Measurements from ENCODE around the gene PIK3AP1.

Gene PIK3AP1

GRCh38 chr10:96646751-96647166 is 73.6 kb downstream of the PIK3AP1 start:
- no peak overlapping the region for H3K4me3 ChIP-seq (ENCODE audit: low read depth, low read length)

DNA sequence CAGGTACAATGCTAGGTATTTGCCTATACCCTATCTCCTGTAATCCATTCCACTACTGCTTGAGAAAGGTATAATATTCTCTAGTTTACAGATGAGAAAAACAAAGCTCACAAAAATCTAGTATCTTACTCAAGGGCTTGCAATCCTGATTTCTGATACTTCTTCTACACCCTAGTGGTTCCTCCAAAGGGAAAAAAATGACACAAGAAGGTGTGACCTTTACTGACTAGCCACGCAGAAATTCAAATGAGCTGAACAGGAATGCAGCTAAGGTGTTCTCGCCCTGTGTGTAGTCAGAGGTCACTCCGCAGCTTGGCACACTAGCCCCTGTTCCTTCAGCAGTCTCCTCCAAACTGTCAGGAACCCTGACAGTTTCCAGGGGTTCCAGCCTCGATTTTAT is 74.0 kb downstream of the PIK3AP1 start:
- H3K4me3 ChIP-seq (ENCODE audit: low read depth, low read length): no peak overlapping the region

DNA sequence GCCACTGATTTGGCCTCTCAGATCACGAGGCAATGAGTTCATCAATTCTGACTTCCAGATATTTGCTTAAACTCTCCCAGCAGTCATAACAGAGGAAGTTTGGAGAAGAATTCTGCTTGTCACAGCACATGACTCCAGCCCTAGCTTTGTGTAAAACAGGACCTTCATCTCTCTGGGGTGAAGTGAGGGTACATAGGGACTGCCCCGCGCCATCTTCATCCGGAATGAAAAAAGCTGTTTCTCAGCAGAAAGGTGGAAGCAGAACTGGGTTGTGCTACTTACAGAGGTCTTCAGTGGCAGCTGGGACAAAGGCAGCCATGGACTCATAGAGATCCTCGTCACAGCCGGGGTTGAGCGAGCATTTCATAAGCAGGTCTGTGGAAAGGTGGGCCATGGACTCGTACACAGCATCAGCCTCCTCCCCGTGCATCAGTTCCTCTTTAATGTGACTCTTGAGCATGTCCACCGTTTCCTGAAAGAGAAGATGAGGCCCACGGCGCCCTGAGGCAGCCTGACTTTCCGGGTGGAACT is 75.1 kb downstream of the PIK3AP1 start:
- no peak overlapping the region for H3K4me3 ChIP-seq (ENCODE audit: low read depth, low read length)

- H3K4me3 ChIP-seq (ENCODE audit: low read depth, low read length): no peak overlapping the region
Measured at GRCh38 chr10:96643920-96644319, 76.4 kb downstream of the PIK3AP1 start.

- no peak overlapping the region for H3K4me3 ChIP-seq (ENCODE audit: low read depth, low read length)
Measured at GRCh38 chr10:96642973-96643372, 77.3 kb downstream of the PIK3AP1 start.

DNA sequence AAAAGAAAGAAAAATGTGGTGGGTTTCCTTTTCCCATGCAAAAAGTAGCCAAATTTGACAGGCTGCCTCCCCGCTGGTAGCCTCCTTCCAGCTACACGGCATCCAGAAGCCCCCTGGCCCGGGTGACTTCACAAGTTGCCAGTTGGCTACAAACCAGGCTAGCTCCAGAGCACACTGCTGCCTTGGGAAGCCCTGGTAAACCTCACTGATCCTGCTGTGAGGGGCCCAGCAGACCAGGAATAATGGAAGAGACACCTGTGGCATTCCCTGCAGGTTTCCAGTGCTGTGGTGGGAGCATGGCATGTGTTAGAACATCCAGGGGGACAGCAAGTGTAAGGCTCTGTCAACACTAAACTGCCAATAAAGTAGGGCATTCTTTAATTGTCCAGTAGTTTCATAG is 77.8 kb downstream of the PIK3AP1 start:
- no peak overlapping the region for H3K4me3 ChIP-seq (ENCODE audit: low read depth, low read length)

DNA sequence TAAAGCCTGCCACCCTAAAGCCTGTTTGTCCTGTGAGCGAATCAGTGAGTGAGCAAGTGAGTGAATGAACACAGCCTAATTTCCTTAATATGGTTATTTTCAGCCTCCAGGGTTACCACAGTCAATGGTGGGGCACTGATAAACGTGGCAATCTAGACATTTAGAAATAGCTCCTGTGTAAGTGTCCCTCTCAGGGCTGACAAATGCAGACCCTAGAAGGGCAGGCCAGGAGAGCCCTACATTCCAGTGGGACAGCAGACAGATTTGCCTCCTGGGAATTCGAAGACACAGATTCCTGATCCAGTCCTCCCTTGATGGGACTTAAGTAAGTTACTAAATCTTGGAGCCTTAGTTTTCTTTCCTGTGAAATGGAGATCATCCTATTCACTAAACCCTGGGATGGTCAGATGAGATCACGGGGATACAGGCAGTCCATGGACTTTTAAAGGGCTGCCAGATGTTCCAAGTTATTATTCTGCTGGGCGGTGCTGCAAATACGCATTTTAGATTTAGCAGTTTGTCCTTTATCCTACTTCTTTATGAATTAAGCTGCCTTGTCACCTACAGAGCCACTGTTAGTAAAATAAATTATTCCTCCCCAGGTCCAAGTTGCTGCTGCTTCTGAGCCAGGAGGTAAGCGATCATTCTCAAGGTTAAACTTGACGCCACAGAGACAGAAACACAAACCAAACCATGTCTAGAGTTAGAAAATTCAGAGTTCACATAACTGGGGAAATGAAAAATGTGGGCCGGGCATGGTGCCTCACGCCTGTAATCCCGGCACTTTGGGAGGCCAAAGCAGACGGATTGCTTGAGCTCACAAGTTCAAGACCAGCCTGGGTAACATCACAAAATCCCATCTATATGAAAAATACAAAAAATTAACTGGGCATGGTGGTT is 78.7 kb downstream of the PIK3AP1 start:
- no peak overlapping the region for H3K4me3 ChIP-seq (ENCODE audit: low read depth, low read length)

DNA sequence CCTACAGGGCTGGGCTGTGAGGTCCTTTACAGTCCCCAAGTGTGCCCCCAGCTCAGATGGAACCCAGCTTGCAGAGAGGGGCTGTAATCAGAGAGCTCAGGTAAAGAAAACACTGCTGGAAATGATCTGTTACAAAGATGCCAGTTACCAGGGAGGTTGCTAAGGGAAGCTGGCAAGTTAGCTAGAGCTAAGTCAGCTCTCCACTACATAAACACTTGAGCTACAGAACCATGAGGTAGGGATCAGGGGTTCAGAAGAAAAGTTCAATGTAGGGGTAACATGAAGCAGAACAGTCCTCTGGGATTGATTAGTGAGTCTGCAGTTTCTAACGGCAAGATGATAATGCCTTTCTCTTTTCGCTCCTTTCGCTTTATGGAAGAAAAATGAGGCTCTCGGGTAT is 80.4 kb downstream of the PIK3AP1 start:
- H3K4me3 ChIP-seq (ENCODE audit: low read depth, low read length): no peak overlapping the region

- H3K4me3 ChIP-seq (ENCODE audit: low read depth, low read length): no peak overlapping the region
Measured at GRCh38 chr10:96638696-96639095, 81.6 kb downstream of the PIK3AP1 start.

GRCh38 chr10:96638120-96638519 is 82.2 kb downstream of the PIK3AP1 start:
- no peak overlapping the region for H3K4me3 ChIP-seq (ENCODE audit: low read depth, low read length)

DNA sequence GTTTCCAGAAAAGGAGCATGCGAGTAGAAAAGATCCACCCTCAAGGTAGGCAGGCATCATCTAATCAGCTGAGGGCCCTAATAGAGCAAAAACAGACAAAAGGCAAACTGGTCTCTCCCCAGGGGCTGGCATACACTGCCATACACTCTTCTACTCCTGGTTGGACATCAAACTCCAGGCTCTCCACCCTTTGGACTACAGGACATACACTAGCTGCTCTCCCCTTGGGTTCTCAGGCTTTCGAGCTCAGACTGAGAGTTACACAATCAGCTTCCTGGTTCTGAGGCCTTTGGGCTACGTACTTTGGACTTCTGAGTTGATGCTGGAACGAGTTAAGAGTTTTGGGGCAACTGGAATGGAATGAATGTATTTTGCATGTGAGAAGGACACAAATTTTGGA is 82.6 kb downstream of the PIK3AP1 start:
- no peak overlapping the region for H3K4me3 ChIP-seq (ENCODE audit: low read depth, low read length)

DNA sequence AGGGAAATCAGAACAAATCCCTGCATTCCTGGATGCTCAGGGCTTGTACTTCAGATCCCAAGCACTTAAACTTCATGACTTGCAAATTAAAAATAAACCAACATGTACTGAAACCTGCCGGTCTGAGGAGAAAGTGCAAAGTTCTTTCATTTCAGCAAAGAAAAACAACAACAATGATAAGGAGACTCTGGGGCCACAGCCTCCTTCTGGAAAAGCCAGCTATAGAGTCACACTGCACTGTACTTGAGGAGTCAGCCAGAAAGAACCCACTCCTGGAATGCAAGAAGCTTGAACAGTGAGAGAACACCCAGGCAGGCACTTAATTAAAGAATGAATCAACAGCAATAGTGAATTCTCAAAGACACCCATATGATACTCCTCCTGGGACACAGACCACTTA is 83.8 kb downstream of the PIK3AP1 start:
- H3K4me3 ChIP-seq (ENCODE audit: low read depth, low read length): no peak overlapping the region

DNA sequence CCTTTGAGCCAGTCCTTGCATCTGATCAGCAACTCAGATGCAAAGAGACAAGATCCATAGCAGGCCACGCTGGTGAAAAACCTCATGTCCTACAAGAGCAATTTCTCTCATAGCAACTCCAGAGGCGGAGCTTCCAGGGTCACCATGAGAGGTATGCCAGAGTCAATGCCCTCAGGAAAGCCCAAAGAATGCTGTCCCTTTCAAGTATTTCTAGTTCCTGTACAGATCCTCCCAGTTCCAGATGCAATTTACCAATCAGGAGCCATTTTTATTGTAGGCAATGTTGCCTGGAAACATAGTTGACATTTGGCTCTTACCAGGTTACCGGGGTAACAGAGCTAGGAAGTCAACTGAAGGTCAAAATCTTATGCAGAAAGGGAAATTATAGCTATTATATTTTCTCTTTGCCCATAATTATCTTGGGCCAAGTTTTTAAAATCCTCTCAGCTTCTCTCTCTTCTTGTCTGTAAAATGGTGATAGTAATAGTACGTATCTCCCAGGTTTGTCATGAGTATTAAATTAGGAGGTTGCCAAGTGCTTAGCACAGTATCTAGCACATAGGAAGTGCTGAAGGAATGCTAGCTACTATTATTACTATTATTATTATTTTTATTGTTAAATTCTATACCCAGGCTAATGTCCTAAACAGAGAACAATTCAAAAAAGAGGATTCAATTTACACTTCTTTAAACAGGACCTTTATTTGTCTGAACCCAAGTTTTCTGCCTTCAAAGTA is 87.2 kb downstream of the PIK3AP1 start:
- H3K4me3 ChIP-seq (ENCODE audit: low read depth, low read length): no peak overlapping the region

DNA sequence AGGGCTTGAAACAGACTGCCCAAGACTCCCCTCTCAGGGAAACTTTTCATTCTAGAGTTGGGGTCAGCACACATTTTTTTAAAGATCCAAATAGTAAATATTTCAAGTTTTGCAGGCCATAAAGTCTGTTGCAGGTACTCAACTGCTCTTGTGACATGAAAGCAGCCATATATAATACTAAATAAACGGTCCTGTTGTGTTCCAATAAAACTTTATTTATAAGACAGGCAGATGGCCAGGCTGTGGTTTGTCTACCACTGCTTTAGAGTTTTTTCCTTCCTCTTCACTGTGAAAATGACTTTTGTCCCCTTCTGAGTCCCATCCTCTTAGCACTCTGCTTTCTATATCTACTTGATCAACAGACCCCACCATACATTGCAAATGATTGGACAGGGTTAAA is 93.0 kb downstream of the PIK3AP1 start:
- H3K4me3 ChIP-seq (ENCODE audit: low read depth, low read length): no peak overlapping the region

DNA sequence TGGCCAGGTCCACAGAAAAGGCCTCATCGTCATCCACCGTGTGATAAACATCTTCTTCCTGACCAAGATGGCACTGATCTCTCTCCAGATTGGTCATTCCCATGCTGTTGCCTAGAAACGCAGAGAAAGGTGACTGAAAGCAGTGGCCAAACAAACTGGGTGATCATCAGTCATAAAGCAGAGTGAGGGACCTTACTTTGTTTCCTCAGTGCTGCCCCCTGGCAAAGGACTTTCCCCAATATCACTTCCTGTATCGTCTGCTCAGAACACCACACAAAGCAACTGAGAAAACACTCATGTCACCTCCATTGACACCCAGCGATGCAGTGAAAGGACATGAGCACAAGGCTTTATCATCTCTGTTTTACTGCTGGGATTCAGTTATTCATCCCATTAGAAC is 93.5 kb downstream of the PIK3AP1 start:
- H3K4me3 ChIP-seq (ENCODE audit: low read depth, low read length): no peak overlapping the region

DNA sequence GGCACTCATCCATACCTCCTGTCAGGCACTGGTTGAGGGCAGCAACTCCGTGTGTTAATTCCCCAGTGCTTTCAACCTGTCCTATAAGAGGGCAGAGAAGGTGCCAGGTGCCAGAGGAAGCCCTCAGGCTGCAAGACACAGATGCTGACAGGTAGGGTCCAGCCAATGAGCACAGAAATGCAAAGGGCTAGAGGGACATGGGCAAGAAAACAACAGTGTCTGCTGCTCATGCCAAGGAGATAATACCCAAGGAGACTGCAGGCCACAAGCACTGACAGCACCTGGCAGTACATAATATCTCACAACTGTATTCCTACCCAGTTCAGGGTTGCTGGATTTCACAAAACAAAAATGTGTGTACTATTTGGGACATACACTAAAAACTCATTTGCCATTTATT is 95.1 kb downstream of the PIK3AP1 start:
- no peak overlapping the region for H3K4me3 ChIP-seq (ENCODE audit: low read depth, low read length)

DNA sequence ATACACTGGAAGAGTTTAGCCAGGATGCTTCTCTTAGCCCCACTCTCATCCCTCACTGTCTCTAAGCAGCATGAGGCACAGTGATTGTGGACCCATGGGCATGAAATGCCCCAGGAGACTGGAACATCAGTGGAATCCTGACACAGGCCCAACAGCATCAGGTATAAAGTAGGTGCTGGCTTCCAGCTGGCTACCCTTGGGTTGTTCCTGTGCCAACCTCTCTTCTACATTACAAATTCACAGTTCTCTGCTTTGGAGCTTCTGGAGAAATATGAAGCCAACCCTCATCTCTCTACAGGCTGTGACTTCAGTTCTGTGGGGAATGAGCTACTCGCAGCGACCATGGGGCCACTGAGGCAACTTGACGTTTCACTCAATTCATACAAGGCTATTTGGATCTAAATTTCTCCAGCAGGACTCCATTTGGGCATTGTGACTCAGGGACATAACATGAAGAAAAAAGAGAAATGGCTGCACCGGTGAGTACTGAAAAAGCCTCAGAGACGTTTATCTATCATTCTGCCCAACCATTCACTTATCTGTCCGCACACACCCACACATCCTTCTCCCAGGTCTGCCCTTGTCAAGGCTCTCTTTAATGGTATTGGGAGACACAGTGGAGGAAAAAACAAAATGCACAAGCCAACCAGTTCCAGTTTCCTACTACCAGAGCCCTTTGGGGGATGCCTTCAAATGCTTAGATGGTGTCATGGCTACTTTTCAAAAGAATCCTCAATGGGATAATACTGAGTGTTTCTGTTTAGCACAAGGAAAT is 98.1 kb downstream of the PIK3AP1 start:
- H3K4me3 ChIP-seq (ENCODE audit: low read depth, low read length): no peak overlapping the region

DNA sequence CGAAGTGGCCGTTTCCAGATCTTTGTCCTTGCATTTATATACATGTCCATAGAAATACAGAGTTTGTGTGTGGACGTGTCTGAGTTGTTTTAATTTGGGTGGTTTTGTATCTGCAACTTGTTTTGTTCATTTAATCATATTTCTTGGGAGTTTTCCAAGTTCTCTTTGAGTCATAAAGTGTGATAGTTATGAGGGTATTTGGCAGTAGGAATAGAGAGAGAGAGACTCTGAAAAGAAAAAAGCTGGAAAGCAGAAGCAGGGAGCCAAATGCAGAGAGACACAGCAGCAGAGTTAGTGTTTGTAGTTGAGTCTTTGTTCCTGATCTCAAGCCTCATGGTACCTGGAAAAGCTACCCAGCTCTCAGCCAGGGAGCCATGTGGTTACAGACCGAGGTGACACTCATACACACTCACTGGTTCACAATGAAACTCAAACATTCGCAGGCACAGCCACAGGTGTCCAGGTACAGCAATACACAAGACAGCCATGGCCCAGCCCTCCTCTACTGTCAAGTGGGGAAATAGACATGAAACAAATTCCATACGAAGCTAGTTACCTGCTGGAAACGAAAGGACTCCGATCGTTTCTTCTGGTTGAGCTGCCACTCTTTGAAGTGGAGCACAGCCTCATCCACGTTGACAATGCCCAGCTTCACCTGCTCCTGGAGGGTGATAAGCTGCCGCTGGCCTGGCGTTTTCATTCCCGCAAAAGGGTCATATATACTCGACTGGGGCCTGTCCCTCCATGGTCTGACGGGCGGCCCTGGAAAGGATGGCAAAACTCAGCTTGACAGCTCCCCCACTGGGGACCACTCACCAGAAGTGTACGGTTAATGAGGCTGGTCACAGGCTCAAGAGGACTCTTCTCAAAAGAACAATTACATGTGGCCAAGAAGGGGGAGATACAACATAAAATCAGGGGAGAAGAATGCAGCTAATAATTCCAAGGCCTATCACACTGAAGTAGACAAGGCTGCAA is 100.2 kb downstream of the PIK3AP1 start:
- H3K4me3 ChIP-seq (ENCODE audit: low read depth, low read length): no peak overlapping the region

- H3K4me3 ChIP-seq (ENCODE audit: low read depth, low read length): no peak overlapping the region
Measured at GRCh38 chr10:96619120-96619519, 101.2 kb downstream of the PIK3AP1 start.

DNA sequence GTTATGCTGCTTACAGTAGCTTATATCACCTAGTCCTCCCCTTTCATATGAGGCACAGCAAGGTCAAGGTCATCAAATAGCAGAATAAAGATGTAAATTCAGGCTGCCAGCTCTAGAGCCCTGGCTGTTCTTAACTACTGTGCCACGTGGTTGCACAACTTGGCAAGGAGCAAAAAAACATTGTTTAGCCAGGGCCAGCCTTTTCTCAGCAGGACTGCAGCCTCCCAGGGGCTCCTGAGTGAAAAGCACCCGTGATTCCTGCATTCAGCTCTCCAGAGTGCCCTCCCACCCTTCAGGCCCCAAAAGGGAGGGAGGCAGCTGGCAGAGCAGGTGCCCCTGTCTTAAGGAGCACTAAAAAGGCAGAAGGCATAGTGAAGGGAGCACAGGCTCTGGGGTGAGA is 101.7 kb downstream of the PIK3AP1 start:
- no peak overlapping the region for H3K4me3 ChIP-seq (ENCODE audit: low read depth, low read length)
